Esophagus muscularis mucosa (tissue), 4 donors: ENCODE measurements around the gene PRTN3. TPM values are rescaled to one million over a fixed set of nuclear protein-coding genes. Genes with fewer than 3 reads are reported as not detected.
"Not testable (repeated sequence)": the region's sequence is repeated elsewhere in the genome, so short reads cannot be mapped to it uniquely, and the experiment has no call there.

Source experiments
- DNase-seq: peaks from one replicate; pipeline ENCODE4 v3.0.0-alpha.2; 2017; ENCODE audit errors: extremely low spot score
- H3K27ac ChIP-seq, 4 donors: fragments of 200-600 bp; sonication (generic); replicated peaks in 1 of 4; 1 replicate in 3 of 4; 2 replicates in 1 of 4; pipeline ENCODE4 v1.5.1; 2016 to 2019; ENCODE audit warnings: mild to moderate bottlenecking in 1 of 4
- H3K27me3 ChIP-seq, 4 donors: fragments of 200-600 bp; sonication (generic); one replicate each; pipeline versions ENCODE4 v1.5.1 to v1.6.0; 2016 to 2019
- H3K36me3 ChIP-seq, 4 donors: fragments of 200-600 bp; sonication (generic); one replicate each; pipeline ENCODE4 v1.5.1; 2016 to 2019
- H3K4me1 ChIP-seq, 4 donors: fragments of 200-600 bp; sonication (generic); one replicate each; pipeline ENCODE4 v1.5.1; 2016 to 2019
- H3K4me3 ChIP-seq, 4 donors: fragments of 200-600 bp; sonication (generic); 1 replicate in 2 of 4; 2 replicates in 2 of 4; pipeline ENCODE4 v1.5.1; 2016 to 2019; ENCODE audit warnings: mild to moderate bottlenecking in 4 of 4, moderate library complexity in 1 of 4
- H3K9me3 ChIP-seq, 4 donors: fragments of 200-600 bp; sonication (generic); 1 replicate in 3 of 4; 2 replicates in 1 of 4; pipeline ENCODE4 v1.5.1; 2016 to 2019
- EP300 ChIP-seq: sonication (generic); formaldehyde crosslinking; IDR thresholded peaks from one replicate; pipeline ENCODE4 v1.6.1; 2017; ENCODE audit warnings: antibody characterized with exemption
- POLR2A ChIP-seq: fragments of 450-650 bp; IDR thresholded peaks from one replicate; pipeline ENCODE4 v1.6.1; 2017; ENCODE audit warnings: antibody characterized with exemption, moderate library complexity, mild to moderate bottlenecking, low read depth
- POLR2AphosphoS5 ChIP-seq, 2 donors: sonication (generic); formaldehyde crosslinking; IDR thresholded peaks; one replicate each; pipeline ENCODE4 v1.6.1; 2017; ENCODE audit warnings: antibody characterized with exemption in 2 of 2
- WGBS: methylation state at CpG from one replicate; pipeline ENCODE4 v1.1.5; 2018; 5-methylcytosine and 5-hydroxymethylcytosine counted together
- intact Hi-C: fragments of 100-400 bp; cut with DNase I; formaldehyde crosslinking; loops from one replicate; pipeline ENCODE4 v1.15.1; 2023
- total RNA-seq, 4 donors: library from RNA; depleted of rRNA; stranded (reverse); fragments of >200 nt; gene quantifications; one replicate each; pipeline versions ENCODE4 v1.1.0 to v1.2.1, GENCODE V29; 2016
- TF ChIP-seq, protein P1 (sequence below), 3 experiments: fragments of 200-600 bp in 2 of 3; fragments of 450-650 bp in 1 of 3; sonication (generic) in 2 of 3; IDR thresholded peaks; one replicate each; pipeline ENCODE4 v1.5.1; 2017 to 2019; ENCODE audit warnings: antibody characterized with exemption in 3 of 3, mild to moderate bottlenecking in 2 of 3, moderate library complexity in 1 of 3

Gene PRTN3
- total RNA-seq, 4 donors from 2014 or later: 1.2 TPM; not detected in 3

DNA sequence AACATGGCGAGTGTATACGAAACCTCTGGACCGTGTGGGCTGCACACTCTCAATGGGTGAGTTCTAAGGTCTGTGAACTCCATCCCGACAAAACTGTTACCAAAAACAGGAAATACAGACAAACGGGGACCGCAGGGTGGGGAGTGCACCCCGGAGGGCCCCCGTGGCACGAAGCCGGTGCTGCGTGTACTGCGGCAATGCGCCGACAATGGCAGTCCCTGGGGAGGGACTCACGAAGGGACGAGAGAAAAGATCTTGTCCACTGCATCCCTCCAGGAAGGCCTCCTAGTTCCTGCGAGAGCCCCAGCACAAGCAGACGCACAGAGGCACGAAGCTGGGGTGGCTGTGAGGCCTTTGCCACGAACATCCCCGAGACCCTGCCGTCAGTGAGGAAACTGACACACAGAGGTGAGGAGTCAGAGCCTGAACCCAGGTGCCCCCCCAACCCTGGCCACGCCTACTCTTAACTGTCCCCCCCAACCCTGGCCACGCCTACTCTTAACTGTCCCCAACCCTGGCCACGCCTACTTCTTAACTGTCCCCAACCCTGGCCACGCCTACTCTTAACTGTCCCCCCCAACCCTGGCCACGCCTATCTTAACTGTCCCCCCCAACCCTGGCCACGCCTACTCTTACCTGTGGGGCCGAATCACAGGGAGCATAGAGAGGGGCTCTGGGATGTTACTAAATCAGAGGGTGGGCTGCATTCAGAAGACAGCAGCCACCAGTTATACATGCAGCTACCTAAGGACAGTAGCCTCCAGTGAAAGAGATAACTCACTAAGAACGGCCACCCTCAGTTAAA lies 48.0 kb downstream of the PRTN3 start:
- TF ChIP-seq POLR2A: no peak
- TF ChIP-seq, protein P1, sequence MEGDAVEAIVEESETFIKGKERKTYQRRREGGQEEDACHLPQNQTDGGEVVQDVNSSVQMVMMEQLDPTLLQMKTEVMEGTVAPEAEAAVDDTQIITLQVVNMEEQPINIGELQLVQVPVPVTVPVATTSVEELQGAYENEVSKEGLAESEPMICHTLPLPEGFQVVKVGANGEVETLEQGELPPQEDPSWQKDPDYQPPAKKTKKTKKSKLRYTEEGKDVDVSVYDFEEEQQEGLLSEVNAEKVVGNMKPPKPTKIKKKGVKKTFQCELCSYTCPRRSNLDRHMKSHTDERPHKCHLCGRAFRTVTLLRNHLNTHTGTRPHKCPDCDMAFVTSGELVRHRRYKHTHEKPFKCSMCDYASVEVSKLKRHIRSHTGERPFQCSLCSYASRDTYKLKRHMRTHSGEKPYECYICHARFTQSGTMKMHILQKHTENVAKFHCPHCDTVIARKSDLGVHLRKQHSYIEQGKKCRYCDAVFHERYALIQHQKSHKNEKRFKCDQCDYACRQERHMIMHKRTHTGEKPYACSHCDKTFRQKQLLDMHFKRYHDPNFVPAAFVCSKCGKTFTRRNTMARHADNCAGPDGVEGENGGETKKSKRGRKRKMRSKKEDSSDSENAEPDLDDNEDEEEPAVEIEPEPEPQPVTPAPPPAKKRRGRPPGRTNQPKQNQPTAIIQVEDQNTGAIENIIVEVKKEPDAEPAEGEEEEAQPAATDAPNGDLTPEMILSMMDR (IDR thresholded peaks at IDR 0.05): no peak
- no peak for TF ChIP-seq POLR2AphosphoS5 (IDR thresholded peaks at IDR 0.05)
- TF ChIP-seq EP300: no peak
- peaks cover 36 to 72% (median 66%) of the 10 kb centered on the region in 4 donors for H3K36me3 ChIP-seq
- H3K4me3 ChIP-seq: no peak overlapping the region
- 90% methylated on average over 30 of the region's 30 CpGs for WGBS
- H3K27ac ChIP-seq: no peak overlapping the region
- no peak for DNase-seq
- H3K4me1 ChIP-seq: peaks cover 5 to 27% (median 19%) of the 10 kb centered on the region in 4 donors
- H3K27me3 ChIP-seq: no peaks in the 10 kb centered on the region
- no peaks in the 10 kb centered on the region for H3K9me3 ChIP-seq
- intact Hi-C loops: no loop called here

DNA sequence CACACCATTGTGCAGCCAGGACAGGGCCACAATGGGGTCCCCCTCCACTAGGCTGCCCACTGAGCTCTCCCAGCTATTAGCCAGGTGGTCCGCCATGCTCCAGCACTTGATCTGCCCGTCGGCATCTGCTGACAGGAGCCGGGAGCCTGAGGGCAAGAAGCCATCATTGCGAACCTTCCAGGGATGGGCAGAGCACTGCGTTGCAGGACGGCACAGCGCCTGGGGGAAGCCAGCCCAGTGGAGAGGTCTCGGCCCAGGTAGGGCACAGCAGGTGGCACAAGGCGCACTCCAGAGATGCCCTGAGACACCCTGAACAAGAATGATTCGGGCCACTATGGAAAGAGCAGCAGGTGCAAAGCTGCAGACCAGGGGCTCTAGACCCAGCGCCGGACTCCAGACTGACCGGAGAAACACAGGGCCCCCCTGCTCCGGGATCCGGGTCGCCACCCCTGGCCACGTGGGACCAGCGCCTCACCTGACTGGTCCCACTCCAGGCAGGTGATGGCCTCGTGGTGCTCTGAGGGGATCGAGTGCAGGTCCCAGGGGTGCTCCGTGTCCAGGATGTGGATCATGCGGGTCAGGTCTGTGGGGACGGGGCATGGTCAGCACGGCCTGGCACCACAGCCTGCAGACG lies 49.0 kb downstream of the PRTN3 start:
- Histone ChIP-seq H3K27me3 (no peaks in the 10 kb centered on the region), H3K36me3 (peaks cover 29 to 62% (median 56%) of the 10 kb centered on the region in 4 donors), H3K27ac (no peak overlapping the region), H3K4me3 (no peak overlapping the region), H3K9me3 (no peaks in the 10 kb centered on the region), H3K4me1 (peaks cover 5 to 31% (median 19%) of the 10 kb centered on the region in 4 donors)
- WGBS: 95% methylated on average over 12 of the region's 26 CpGs
- DNase-seq: no peak
- intact Hi-C loops: no loop called here
- TF ChIP-seq, protein P1 (IDR thresholded peaks at IDR 0.05): no peak
- TF ChIP-seq POLR2AphosphoS5 (IDR thresholded peaks at IDR 0.05): no peak
- TF ChIP-seq EP300: no peak
- TF ChIP-seq POLR2A: no peak

DNA sequence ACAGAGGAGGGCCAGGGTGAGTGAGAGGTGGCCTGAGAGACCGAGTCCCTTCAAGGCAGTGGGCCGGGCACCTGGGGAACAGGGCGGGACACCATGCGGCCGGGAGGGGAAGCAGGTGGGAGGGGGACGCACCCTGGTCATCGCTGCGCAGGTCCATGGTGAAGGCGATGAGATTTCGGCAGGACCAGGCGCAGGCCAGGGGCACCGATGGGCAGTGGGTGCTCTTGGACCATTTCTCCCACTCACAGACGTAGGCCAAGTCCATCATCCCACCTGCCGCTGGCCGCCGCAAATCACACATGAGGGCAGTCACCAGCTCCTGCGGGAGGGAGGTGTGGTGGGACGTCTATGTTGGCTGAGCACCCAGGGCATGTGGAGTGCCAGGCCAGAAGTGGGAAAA lies 50.0 kb downstream of the PRTN3 start:
- DNase-seq: no peak
- TF ChIP-seq, protein P1 (IDR thresholded peaks at IDR 0.05): no peak
- TF ChIP-seq POLR2A (no peak), POLR2AphosphoS5 (IDR thresholded peaks at IDR 0.05) (no peak), EP300 (no peak)
- Histone ChIP-seq H3K27me3 (no peaks in the 10 kb centered on the region), H3K4me1 (peaks cover 5 to 31% (median 19%) of the 10 kb centered on the region in 4 donors), H3K4me3 (no peak overlapping the region), H3K27ac (peak overlapping the region in 1 of 4 donors; percentile 6), H3K9me3 (no peaks in the 10 kb centered on the region), H3K36me3 (peaks cover 23 to 51% (median 45%) of the 10 kb centered on the region in 4 donors)
- intact Hi-C loops: no loop called here
- WGBS: 96% methylated on average over 14 of the region's 18 CpGs

DNA sequence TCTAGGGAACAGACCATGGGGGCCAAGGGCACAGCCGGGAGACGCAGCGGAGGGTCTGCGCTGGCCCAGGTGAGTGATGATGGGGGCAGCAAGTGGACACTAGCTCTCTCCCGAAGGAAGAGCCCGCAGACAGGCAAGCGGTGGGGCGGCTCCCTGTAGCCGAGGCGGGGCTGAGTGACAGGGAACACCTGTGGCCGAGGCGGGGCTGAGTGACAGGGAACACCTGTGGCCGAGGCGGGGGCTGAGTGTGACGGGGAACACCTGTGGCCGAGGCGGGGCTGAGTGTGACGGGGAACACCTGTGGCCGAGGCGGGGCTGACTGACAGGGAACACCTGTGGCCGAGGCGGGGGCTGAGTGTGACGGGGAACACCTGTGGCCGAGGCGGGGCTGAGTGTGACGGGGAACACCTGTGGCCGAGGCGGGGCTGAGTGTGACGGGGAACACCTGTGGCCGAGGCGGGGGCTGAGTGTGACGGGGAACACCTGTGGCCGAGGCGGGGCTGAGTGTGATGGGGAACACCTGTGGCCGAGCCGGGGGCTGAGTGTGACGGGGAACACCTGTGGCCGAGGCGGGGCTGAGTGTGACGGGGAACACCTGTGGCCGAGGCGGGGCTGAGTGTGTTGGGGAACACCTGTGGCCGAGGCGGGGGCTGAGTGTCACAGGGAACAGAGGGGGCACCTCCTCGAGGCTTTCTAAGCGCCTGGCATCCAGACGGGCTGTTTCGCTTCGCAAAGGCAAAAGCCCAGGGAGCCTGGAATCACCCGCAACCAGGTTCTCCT lies 50.8 kb downstream of the PRTN3 start:
- Histone ChIP-seq H3K27ac (peak overlapping the region; percentile 89 to 94 (median 92)), H3K4me1 (peaks cover 5 to 31% (median 19%) of the 10 kb centered on the region in 4 donors), H3K4me3 (peak overlapping the region; percentile 83 to 100 (median 90)), H3K36me3 (peaks cover 15 to 47% (median 38%) of the 10 kb centered on the region in 4 donors)
- H3K27me3 ChIP-seq, intact Hi-C loops, H3K9me3 ChIP-seq, DNase-seq: not testable (repeated sequence)
- WGBS: 47% methylated on average over 32 of the region's 50 CpGs
